Effector memory CD8-positive, alpha-beta T cell (primary cell): ENCODE results near the gene BNIP3.

Experiments
- ATAC-seq: fragments of 150-1000 bp; cut with Tn5 transposase; replicated peaks from 2 replicates; pipeline ENCODE4 v1.10.0; 2021; ENCODE audit warnings: mild to moderate bottlenecking, moderate library complexity
- DNase-seq, 3 experiments: peaks; one replicate each; pipeline ENCODE4 v3.0.0; 2021
- H3K27ac Mint-ChIP-seq, 2 donors: one replicate each; pipeline ENCODE4 v1.8.0; 2022; ENCODE audit warnings: mild to moderate bottlenecking in 2 of 2, mixed read lengths in 2 of 2, moderate library complexity in 2 of 2
- H3K27me3 Mint-ChIP-seq, 2 donors: one replicate each; pipeline ENCODE4 v1.8.0; 2022; ENCODE audit warnings: mixed read lengths in 2 of 2
- H3K36me3 Mint-ChIP-seq: one replicate; pipeline ENCODE4 v1.8.0; 2022; ENCODE audit warnings: mild to moderate bottlenecking, moderate library complexity, mixed read lengths; ENCODE audit not compliant: insufficient read depth
- H3K4me1 Mint-ChIP-seq, 2 donors: one replicate each; pipeline ENCODE4 v1.8.0; 2022; ENCODE audit warnings: low read depth in 2 of 2, mixed read lengths in 2 of 2
- H3K4me3 Mint-ChIP-seq, 2 donors: one replicate each; pipeline ENCODE4 v1.8.0; 2022; ENCODE audit warnings: mild to moderate bottlenecking in 2 of 2, mixed read lengths in 2 of 2, moderate library complexity in 2 of 2
- H3K9me3 Mint-ChIP-seq, 2 donors: one replicate each; pipeline ENCODE4 v1.8.0; 2022; ENCODE audit warnings: mixed read lengths in 2 of 2

Gene BNIP3

GRCh38 chr10:131933696-131934086, 48.0 kb downstream of the BNIP3 start:
- Mint-ChIP-seq H3K36me3 (peaks cover 28% of the 10 kb centered on the region), H3K4me1 (peaks cover 31 to 39% of the 10 kb centered on the region in 2 donors), H3K9me3 (no peaks in the 10 kb centered on the region), H3K27ac (no peak overlapping the region), H3K27me3 (no peaks in the 10 kb centered on the region), H3K4me3 (no peak overlapping the region)
- DNase-seq: no peak
- ATAC-seq: no peak

DNA sequence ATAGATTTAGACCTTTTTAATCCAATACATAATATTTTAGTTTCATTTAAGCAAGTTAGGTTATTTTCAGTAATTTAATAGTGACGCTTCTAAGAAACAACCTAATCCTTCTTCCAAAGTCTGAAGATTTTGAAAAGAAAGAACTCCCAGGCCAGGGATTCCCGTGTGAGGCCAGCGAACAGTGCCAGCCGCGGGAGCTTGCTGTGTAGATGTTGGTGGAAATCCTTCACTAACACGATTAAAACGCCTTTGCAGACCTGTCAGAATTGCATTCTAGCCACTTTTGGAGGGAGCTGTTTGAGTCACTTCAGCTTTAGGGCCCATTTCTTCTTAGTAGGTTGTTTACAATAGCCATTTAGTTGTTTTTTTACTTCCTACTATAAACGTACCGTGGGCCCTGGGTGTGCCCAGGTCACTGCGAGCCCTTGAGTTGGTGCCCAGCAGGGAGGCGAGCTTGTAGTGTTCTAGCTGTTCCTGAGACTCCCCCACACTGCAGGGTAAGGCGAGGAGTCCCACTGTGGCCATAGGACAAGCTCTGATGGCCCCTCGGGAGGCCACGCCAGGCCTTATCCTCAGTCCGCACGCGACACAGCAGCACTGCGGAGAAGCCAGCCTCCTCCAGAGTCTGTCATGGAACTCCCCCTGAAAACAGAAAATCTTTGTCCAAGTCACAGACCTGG, 48.6 kb downstream of the BNIP3 start:
- Mint-ChIP-seq H3K36me3 (peaks cover 25% of the 10 kb centered on the region), H3K4me3 (no peak overlapping the region), H3K4me1 (peaks cover 37 to 45% of the 10 kb centered on the region in 2 donors), H3K9me3 (no peaks in the 10 kb centered on the region), H3K27ac (no peak overlapping the region), H3K27me3 (no peaks in the 10 kb centered on the region)
- DNase-seq: no peak
- ATAC-seq: no peak

DNA sequence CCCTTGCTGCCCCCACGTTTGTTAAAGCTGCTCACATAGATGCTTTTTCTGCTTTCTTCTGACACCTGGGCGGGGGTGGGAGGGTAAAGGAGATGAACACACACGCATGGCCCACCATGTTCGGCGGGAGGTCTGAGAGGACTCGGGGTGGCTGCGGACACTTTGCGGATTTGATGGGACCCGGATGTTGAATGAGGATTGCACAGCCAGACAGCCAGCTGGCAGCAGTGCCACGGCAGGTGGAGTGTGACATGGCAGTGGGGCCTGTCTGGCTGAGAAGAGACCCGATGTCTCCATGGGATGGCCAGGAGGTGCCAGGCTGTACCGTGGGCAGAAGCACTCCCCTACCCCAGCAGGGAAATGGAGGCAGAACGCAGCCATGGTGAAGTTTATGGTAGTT, 49.7 kb downstream of the BNIP3 start:
- H3K4me3 Mint-ChIP-seq: no peak overlapping the region
- no peak overlapping the region for H3K27ac Mint-ChIP-seq
- peaks cover 47 to 56% of the 10 kb centered on the region in 2 donors for H3K4me1 Mint-ChIP-seq
- H3K9me3 Mint-ChIP-seq: no peaks in the 10 kb centered on the region
- peaks cover 18% of the 10 kb centered on the region for H3K36me3 Mint-ChIP-seq
- no peaks in the 10 kb centered on the region for H3K27me3 Mint-ChIP-seq
- DNase-seq (no peak), ATAC-seq (no peak)

DNA sequence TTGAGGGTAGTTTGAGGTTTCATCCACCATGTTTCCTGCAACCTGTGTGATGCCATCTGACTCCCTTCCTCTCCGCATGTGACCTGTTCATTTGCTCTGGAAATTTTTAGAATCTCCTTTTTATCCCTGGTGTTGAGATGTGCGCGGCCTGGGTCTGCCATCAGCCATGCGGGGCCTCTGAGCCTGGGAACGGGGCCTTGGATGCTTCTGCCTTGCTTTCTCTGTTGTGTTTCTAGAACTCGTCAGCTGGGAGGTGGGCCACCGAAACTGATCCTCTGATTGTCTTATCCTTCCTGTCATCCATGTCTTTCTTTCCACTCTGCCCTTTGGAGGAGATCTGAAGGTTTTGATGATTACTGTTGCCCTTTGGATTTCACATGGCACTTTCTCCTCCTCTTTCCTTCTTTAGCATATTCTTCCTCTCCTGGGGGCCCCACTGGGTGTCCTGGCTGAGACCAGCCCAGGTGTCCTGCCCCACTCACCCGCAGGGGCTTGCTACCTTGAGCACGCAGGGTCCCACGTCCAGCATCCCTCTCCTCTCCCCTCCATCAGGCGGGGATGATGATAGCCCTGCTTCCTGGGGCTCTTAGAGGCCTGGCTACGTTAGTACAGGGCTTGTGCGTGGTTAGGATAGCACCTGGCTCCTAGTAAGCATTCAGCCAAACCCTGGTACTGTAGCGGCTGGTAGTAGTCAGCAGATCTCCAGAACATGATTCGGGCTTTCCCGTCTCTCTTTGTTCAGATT, 51.0 kb downstream of the BNIP3 start:
- no peak for ATAC-seq
- H3K27me3 Mint-ChIP-seq: no peaks in the 10 kb centered on the region
- no peaks in the 10 kb centered on the region for H3K9me3 Mint-ChIP-seq
- H3K4me3 Mint-ChIP-seq: no peak overlapping the region
- peaks cover 50 to 65% of the 10 kb centered on the region in 2 donors for H3K4me1 Mint-ChIP-seq
- no peak for DNase-seq
- H3K36me3 Mint-ChIP-seq: peaks cover 14% of the 10 kb centered on the region
- peak overlapping the region; percentile 84 to 90 for H3K27ac Mint-ChIP-seq

DNA sequence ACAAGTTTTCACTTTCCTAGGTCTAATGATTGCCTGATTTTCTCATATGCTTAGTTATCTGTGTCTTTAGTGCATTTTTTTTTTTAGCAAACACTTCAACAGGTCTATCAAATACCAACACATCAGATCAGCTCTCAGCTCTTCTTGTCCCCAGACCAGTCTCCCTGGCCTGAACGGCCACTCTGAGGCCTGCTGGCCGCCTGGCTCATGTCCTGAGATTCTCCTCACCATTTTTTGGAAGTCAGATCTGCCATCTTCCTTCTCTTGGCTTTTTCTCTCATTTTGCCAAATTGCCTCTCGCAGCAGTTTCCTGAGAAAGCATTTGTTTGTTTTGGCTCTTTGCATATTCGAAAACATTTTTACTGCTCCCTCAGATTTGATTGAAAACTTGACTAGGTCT, 51.6 kb downstream of the BNIP3 start:
- Mint-ChIP-seq H3K27me3 (no peaks in the 10 kb centered on the region), H3K4me1 (peaks cover 50 to 64% of the 10 kb centered on the region in 2 donors), H3K36me3 (peaks cover 11% of the 10 kb centered on the region), H3K9me3 (no peaks in the 10 kb centered on the region), H3K27ac (peak overlapping the region; percentile 84 to 90), H3K4me3 (peak overlapping the region; percentile 43 to 47)
- ATAC-seq (no peak), DNase-seq (no peak)

DNA sequence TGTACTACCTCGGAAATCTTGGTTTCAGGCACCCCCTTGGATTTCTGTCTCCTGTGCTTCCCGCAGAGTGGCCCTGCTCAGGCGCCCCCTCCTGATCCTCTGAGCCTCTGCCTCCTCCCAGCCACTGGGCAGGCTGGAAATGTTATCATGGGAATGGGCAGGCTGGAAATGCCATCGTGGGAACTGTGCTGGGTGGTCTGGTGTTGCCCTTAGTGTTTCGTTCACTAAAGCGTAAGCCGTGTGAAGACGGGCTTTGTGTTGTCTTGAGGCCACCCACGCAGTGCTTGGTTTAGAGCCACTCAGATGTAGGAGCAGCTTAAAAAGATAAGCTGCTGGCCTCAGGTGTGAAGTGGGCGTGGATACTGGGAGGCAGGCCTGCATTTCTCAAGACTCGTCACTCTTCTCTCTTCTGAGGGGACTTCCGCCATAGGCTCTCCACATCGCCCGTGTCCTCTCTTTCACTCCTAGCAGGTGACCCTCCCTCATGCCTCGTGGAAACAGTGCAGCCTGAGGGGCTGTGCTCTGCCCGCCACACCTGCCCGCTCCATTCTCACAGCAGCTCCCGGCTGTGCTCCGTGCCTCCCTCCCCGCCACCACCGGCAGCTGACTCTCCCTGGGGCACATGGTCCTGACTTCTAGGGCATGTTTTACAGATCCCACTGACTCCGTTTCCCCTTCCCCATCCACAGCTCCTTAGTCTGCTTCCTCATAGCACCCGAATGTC, 52.4 kb downstream of the BNIP3 start:
- Mint-ChIP-seq H3K27ac (peak overlapping the region; percentile 84 to 90), H3K4me3 (peak overlapping the region; percentile 43 to 47), H3K36me3 (peaks cover 6% of the 10 kb centered on the region), H3K4me1 (peaks cover 47 to 60% of the 10 kb centered on the region in 2 donors), H3K9me3 (no peaks in the 10 kb centered on the region), H3K27me3 (no peaks in the 10 kb centered on the region)
- DNase-seq (no peak), ATAC-seq (no peak)

DNA sequence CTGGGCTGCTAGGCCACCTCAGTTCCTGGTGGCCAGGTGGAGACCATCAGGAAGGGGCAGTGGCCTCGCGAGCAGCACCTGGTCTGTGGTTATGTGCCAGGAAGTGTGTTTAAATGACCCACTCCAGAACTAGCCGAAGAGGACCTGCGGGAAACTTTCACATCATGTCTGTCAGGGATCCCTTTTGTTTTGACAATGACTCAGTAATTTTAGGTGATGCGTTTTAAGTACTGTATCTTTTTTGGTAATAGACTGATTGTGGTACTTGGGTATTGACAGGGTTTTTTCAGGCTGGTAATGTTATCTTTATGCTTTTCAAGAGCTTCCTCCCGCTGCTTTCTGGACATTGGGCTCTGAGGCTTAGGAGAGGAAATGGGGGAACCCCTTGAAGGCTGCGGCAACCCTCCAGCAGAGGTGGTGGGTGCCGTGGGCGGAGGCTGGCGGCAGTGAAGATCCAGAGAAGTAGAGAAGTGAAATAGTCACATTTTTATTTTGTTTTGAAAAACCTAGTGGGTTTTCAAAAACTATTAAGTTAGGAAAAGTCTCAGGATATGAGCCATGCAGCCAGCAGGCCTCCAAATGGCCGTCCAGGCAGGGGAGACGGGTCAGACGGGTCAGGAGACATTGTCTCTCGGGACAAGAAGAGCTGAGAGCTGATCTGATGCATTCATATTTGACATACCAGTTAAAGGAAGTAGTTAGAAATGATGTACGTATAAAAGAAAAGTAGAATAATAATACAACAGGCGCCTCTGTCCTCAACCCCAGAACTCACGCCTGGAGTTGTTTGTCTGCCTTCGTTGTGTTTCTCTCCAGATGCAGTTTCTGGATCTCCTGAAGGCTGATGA, 53.3 kb downstream of the BNIP3 start:
- peaks cover 46 to 57% of the 10 kb centered on the region in 2 donors for H3K4me1 Mint-ChIP-seq

GRCh38 chr10:131926743-131927595, 54.8 kb downstream of the BNIP3 start:
- Mint-ChIP-seq H3K36me3 (peaks cover 3% of the 10 kb centered on the region), H3K27ac (peak overlapping the region; percentile 50 to 87), H3K4me1 (peaks cover 51 to 62% of the 10 kb centered on the region in 2 donors), H3K4me3 (peak overlapping the region; percentile 61 to 63), H3K27me3 (no peaks in the 10 kb centered on the region), H3K9me3 (no peaks in the 10 kb centered on the region)
- ATAC-seq: no peak
- DNase-seq: no peak

More for the DNA sequence above, 53.3 kb downstream of the BNIP3 start:
- Mint-ChIP-seq H3K9me3 (no peaks in the 10 kb centered on the region), H3K27me3 (no peaks in the 10 kb centered on the region), H3K36me3 (peaks cover 3% of the 10 kb centered on the region), H3K4me3 (peak overlapping the region; percentile 61 to 63), H3K27ac (peak overlapping the region; percentile 84 to 90)
- ATAC-seq: peak; percentile 90
- DNase-seq: peak; percentile 16 to 25 (median 17)

DNA sequence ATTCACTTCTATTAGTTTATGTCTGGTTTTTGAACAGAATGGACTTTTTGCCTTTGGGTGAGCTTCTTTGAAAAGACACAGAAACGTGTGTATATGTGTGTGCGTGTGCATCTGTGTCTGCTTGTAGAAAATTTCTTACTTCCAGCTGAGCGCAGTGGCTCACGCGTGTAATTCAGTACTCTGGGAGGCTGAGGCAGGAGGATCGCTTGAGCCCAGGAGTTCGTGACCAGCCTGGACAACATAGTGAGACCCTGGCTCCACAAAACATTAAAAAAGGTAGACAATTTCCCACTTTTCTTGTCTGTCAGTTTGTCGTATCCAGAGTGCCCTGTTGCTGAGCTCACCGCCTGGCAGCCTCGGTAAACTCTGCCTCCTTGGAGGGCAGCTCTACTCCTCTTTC, 55.5 kb downstream of the BNIP3 start:
- Mint-ChIP-seq H3K27me3 (no peaks in the 10 kb centered on the region), H3K27ac (peak overlapping the region; percentile 50 to 87), H3K9me3 (no peaks in the 10 kb centered on the region), H3K4me3 (peak overlapping the region; percentile 61 to 63), H3K36me3 (peaks cover 7% of the 10 kb centered on the region), H3K4me1 (peaks cover 50 to 63% of the 10 kb centered on the region in 2 donors)
- ATAC-seq (no peak), DNase-seq (no peak)

- no peaks in the 10 kb centered on the region for H3K9me3 Mint-ChIP-seq
- H3K36me3 Mint-ChIP-seq: peaks cover 9% of the 10 kb centered on the region
- no peak overlapping the region for H3K27ac Mint-ChIP-seq
- H3K4me3 Mint-ChIP-seq: no peak overlapping the region
- peaks cover 50 to 62% of the 10 kb centered on the region in 2 donors for H3K4me1 Mint-ChIP-seq
- H3K27me3 Mint-ChIP-seq: no peaks in the 10 kb centered on the region
- no peak for ATAC-seq
- no peak for DNase-seq
These were observed 56.0 kb downstream of the BNIP3 start for GRCh38 chr10:131925716-131926115.

- no peak overlapping the region for H3K4me3 Mint-ChIP-seq
- DNase-seq (no peak), ATAC-seq (no peak)
- H3K27ac Mint-ChIP-seq: no peak overlapping the region
- peaks cover 50 to 61% of the 10 kb centered on the region in 2 donors for H3K4me1 Mint-ChIP-seq
- H3K27me3 Mint-ChIP-seq: no peaks in the 10 kb centered on the region
- H3K9me3 Mint-ChIP-seq: no peaks in the 10 kb centered on the region
- peaks cover 15% of the 10 kb centered on the region for H3K36me3 Mint-ChIP-seq
These were observed 56.6 kb downstream of the BNIP3 start for GRCh38 chr10:131925011-131925649.
